Neuronal stem cell (in vitro differentiated cells): ENCODE data around the gene RGS4.
A peak's percentile ranks its signal among the peaks of the same experiment; 100 is the strongest.

Experiments used
- DNase-seq: peaks from one replicate; pipeline ENCODE4 v3.0.0-alpha.2; 2013; ENCODE audit warnings: low spot score
- H2AFZ ChIP-seq: one replicate; pipeline ENCODE4 v1.6.1; 2013; ENCODE audit warnings: mild to moderate bottlenecking, low read length, inconsistent platforms
- H2AK5ac ChIP-seq: 2 replicates; pipeline ENCODE4 v1.6.1; 2013; ENCODE audit warnings: low read depth, mild to moderate bottlenecking, inconsistent platforms, low read length, moderate library complexity, mixed read lengths
- H2BK120ac ChIP-seq: 2 replicates; pipeline ENCODE4 v1.6.1; 2013; ENCODE audit warnings: low read depth, mild to moderate bottlenecking, inconsistent platforms, low read length, moderate library complexity, mixed read lengths
- H2BK12ac ChIP-seq: one replicate; pipeline ENCODE4 v1.6.1; 2013; ENCODE audit warnings: low read length, inconsistent platforms
- H2BK15ac ChIP-seq: 2 replicates; pipeline ENCODE4 v1.6.1; 2013; ENCODE audit warnings: mild to moderate bottlenecking, low read length, inconsistent platforms, mixed read lengths
- H2BK5ac ChIP-seq: one replicate; pipeline ENCODE4 v1.6.1; 2013; ENCODE audit warnings: inconsistent platforms, mild to moderate bottlenecking, low read length, moderate library complexity
- H3K14ac ChIP-seq: one replicate; pipeline ENCODE4 v1.6.1; 2013; ENCODE audit warnings: low read length, inconsistent platforms
- H3K18ac ChIP-seq: 2 replicates; pipeline ENCODE4 v1.6.1; 2013; ENCODE audit warnings: low read length, inconsistent platforms
- H3K23ac ChIP-seq: 2 replicates; pipeline ENCODE4 v1.6.1; 2013; ENCODE audit warnings: low read depth, mild to moderate bottlenecking, mixed read lengths, low read length, inconsistent platforms; ENCODE audit not compliant: poor library complexity
- H3K27ac ChIP-seq: replicated peaks from 3 replicates; pipeline ENCODE4 v1.5.1; 2013; ENCODE audit warnings: low read length, inconsistent platforms
- H3K27me3 ChIP-seq, 3 experiments: 2 replicates each; pipeline ENCODE4 v1.6.1; 2013; ENCODE audit warnings: low read length in 3 of 3, mild to moderate bottlenecking in 2 of 3, inconsistent platforms in 1 of 3, low read depth in 1 of 3, mixed read lengths in 1 of 3, moderate library complexity in 1 of 3; ENCODE audit not compliant: control insufficient read depth in 3 of 3, insufficient read depth in 3 of 3
- H3K36me3 ChIP-seq, 2 donors: replicated peaks in 1 of 2; 2 replicates each; pipeline ENCODE4 v1.6.1; 2013; ENCODE audit warnings: low read length in 2 of 2; ENCODE audit not compliant: control insufficient read depth in 2 of 2, insufficient read depth in 2 of 2
- H3K4ac ChIP-seq: 2 replicates; pipeline ENCODE4 v1.6.1; 2013; ENCODE audit warnings: inconsistent platforms, mild to moderate bottlenecking, low read length, moderate library complexity
- H3K4me1 ChIP-seq, 2 donors: 1 replicate in 1 of 2; 2 replicates in 1 of 2; pipeline ENCODE4 v1.6.1; 2013; ENCODE audit warnings: low read length in 2 of 2, low read depth in 1 of 2; ENCODE audit not compliant: control insufficient read depth in 2 of 2, insufficient read depth in 1 of 2
- H3K4me2 ChIP-seq: one replicate; pipeline ENCODE4 v1.6.1; 2013; ENCODE audit warnings: mild to moderate bottlenecking, low read length, inconsistent platforms; ENCODE audit not compliant: insufficient read depth, poor library complexity, severe bottlenecking
- H3K4me3 ChIP-seq, 2 donors: 2 replicates each; pipeline ENCODE4 v1.5.1; 2013; ENCODE audit warnings: low read length in 2 of 2, mild to moderate bottlenecking in 2 of 2, inconsistent platforms in 1 of 2, moderate library complexity in 1 of 2
- H3K79me1 ChIP-seq: one replicate; pipeline ENCODE4 v1.6.1; 2013; ENCODE audit warnings: low read depth, mild to moderate bottlenecking, inconsistent platforms, low read length, moderate library complexity
- H3K9ac ChIP-seq: one replicate; pipeline ENCODE4 v1.6.1; 2013; ENCODE audit warnings: mild to moderate bottlenecking, low read depth, low read length, inconsistent platforms; ENCODE audit not compliant: poor library complexity
- H3K9me3 ChIP-seq, 2 donors: replicated peaks in 1 of 2; 2 replicates each; pipeline versions ENCODE3 to v1.6.1; 2013; ENCODE audit warnings: low read length in 2 of 2, mild to moderate bottlenecking in 2 of 2, inconsistent platforms in 1 of 2, low read depth in 1 of 2, mixed read lengths in 1 of 2, moderate library complexity in 1 of 2; ENCODE audit not compliant: control insufficient read depth in 2 of 2, insufficient read depth in 1 of 2
- H4K8ac ChIP-seq: one replicate; pipeline ENCODE4 v1.6.1; 2013; ENCODE audit warnings: low read depth, mild to moderate bottlenecking, inconsistent platforms, low read length, moderate library complexity
- H4K91ac ChIP-seq: one replicate; pipeline ENCODE4 v1.6.1; 2013; ENCODE audit warnings: low read length, low read depth, mild to moderate bottlenecking, inconsistent platforms; ENCODE audit not compliant: poor library complexity
- WGBS, 2 donors: extraction: QIAGEN DNeasy Blood & Tissue Kit; methylation state at CpG; one replicate each; pipeline ENCODE4 v1.1.7; 2013; ENCODE audit warnings: missing lambda C conversion rate in 2 of 2, mixed read lengths in 1 of 2; ENCODE audit not compliant: insufficient read length in 2 of 2, insufficient replicate concordance in 1 of 2; ENCODE audit errors: extremely low coverage in 2 of 2; 5-methylcytosine and 5-hydroxymethylcytosine counted together

RGS4 gene

GRCh38 chr1:163050496-163050895 is 18.7 kb upstream of the RGS4 start:
- DNase-seq, result no peak
- H4K8ac ChIP-seq, result no peak overlapping the region
- no peaks in the 10 kb centered on the region for H3K9me3 ChIP-seq
- no peak overlapping the region for H4K91ac ChIP-seq
- H3K4ac ChIP-seq, result no peak overlapping the region
- H3K27ac ChIP-seq, result no peak overlapping the region
- no peak overlapping the region for H2BK12ac ChIP-seq
- H3K18ac ChIP-seq, result no peak overlapping the region
- no peak overlapping the region for H3K9ac ChIP-seq
- no peak overlapping the region for H3K4me2 ChIP-seq
- H3K36me3 ChIP-seq, result no peaks in the 10 kb centered on the region
- no peak overlapping the region for H2BK5ac ChIP-seq
- no peaks in the 10 kb centered on the region for H3K79me1 ChIP-seq
- no peak overlapping the region for H2AK5ac ChIP-seq
- no peak overlapping the region for H3K4me3 ChIP-seq
- peaks cover 0 to under 1% of the 10 kb centered on the region in 2 donors for H3K4me1 ChIP-seq
- no peak overlapping the region for H3K14ac ChIP-seq
- H3K23ac ChIP-seq, result no peak overlapping the region
- no peak overlapping the region for H2AFZ ChIP-seq
- H3K27me3 ChIP-seq, result no peaks in the 10 kb centered on the region
- H2BK120ac ChIP-seq, result no peak overlapping the region
- H2BK15ac ChIP-seq, result no peak overlapping the region

GRCh38 chr1:163054181-163054591 is 15.0 kb upstream of the RGS4 start:
- no peak overlapping the region for H3K4me2 ChIP-seq
- WGBS, 2 donors, result no CpG with 5 or more reads among the region's 2 CpGs
- no peak overlapping the region for H2BK15ac ChIP-seq
- no peaks in the 10 kb centered on the region for H3K9me3 ChIP-seq
- H3K9ac ChIP-seq, result no peak overlapping the region
- no peak overlapping the region for H3K4ac ChIP-seq
- H3K23ac ChIP-seq, result no peak overlapping the region
- H4K91ac ChIP-seq, result no peak overlapping the region
- H3K79me1 ChIP-seq, result no peaks in the 10 kb centered on the region
- H2AK5ac ChIP-seq, result no peak overlapping the region
- no peak overlapping the region for H2AFZ ChIP-seq
- no peak overlapping the region for H3K18ac ChIP-seq
- H2BK120ac ChIP-seq, result no peak overlapping the region
- H3K27me3 ChIP-seq, result no peaks in the 10 kb centered on the region
- H2BK5ac ChIP-seq, result no peak overlapping the region
- H3K36me3 ChIP-seq, result no peaks in the 10 kb centered on the region
- H3K14ac ChIP-seq, result no peak overlapping the region
- H3K27ac ChIP-seq, result no peak overlapping the region
- H4K8ac ChIP-seq, result no peak overlapping the region
- peaks cover 0 to 3% of the 10 kb centered on the region in 2 donors for H3K4me1 ChIP-seq
- H2BK12ac ChIP-seq, result no peak overlapping the region
- no peak overlapping the region for H3K4me3 ChIP-seq
- DNase-seq, result no peak

- no peak overlapping the region for H3K4me3 ChIP-seq
Observed at GRCh38 chr1:163055005-163055404, 14.2 kb upstream of the RGS4 start.

GRCh38 chr1:163055531-163055930 is 13.6 kb upstream of the RGS4 start:
- no peak overlapping the region for H3K14ac ChIP-seq
- H3K36me3 ChIP-seq, result no peaks in the 10 kb centered on the region
- no peak overlapping the region for H4K91ac ChIP-seq
- peak overlapping the region; percentile 4 for H3K4me2 ChIP-seq
- no peak overlapping the region for H3K9ac ChIP-seq
- H2BK15ac ChIP-seq, result no peak overlapping the region
- H3K4me3 ChIP-seq, result no peak overlapping the region
- no peak overlapping the region for H2BK5ac ChIP-seq
- H3K23ac ChIP-seq, result no peak overlapping the region
- H3K27me3 ChIP-seq, result no peaks in the 10 kb centered on the region
- H3K18ac ChIP-seq, result no peak overlapping the region
- H2AK5ac ChIP-seq, result no peak overlapping the region
- no peak overlapping the region for H2BK12ac ChIP-seq
- H3K4me1 ChIP-seq, result peaks cover 0 to 3% of the 10 kb centered on the region in 2 donors
- no peak for DNase-seq
- no peak overlapping the region for H4K8ac ChIP-seq
- H3K27ac ChIP-seq, result no peak overlapping the region
- H3K9me3 ChIP-seq, result no peaks in the 10 kb centered on the region
- no peaks in the 10 kb centered on the region for H3K79me1 ChIP-seq
- WGBS, 2 donors, result no CpG with 5 or more reads among the region's 4 CpGs
- H2BK120ac ChIP-seq, result no peak overlapping the region
- no peak overlapping the region for H2AFZ ChIP-seq
- no peak overlapping the region for H3K4ac ChIP-seq

More at GRCh38 chr1:163055005-163055404, 14.2 kb upstream of the RGS4 start:
- no peak overlapping the region for H3K4ac ChIP-seq
- H3K14ac ChIP-seq, result no peak overlapping the region
- no peak for DNase-seq
- H3K23ac ChIP-seq, result no peak overlapping the region
- no peak overlapping the region for H3K27ac ChIP-seq
- no peak overlapping the region for H3K4me2 ChIP-seq
- H2BK15ac ChIP-seq, result no peak overlapping the region
- no peak overlapping the region for H2BK5ac ChIP-seq
- H3K79me1 ChIP-seq, result no peaks in the 10 kb centered on the region
- no CpG with 5 or more reads among the region's 2 CpGs for WGBS, 2 donors
- H3K18ac ChIP-seq, result no peak overlapping the region
- H2BK120ac ChIP-seq, result no peak overlapping the region
- H3K4me1 ChIP-seq, result peaks cover 0 to 3% of the 10 kb centered on the region in 2 donors
- H4K8ac ChIP-seq, result no peak overlapping the region
- H2AFZ ChIP-seq, result no peak overlapping the region
- H4K91ac ChIP-seq, result no peak overlapping the region
- no peak overlapping the region for H2BK12ac ChIP-seq
- H2AK5ac ChIP-seq, result no peak overlapping the region
- H3K9ac ChIP-seq, result no peak overlapping the region
- no peaks in the 10 kb centered on the region for H3K9me3 ChIP-seq
- H3K27me3 ChIP-seq, result no peaks in the 10 kb centered on the region
- no peaks in the 10 kb centered on the region for H3K36me3 ChIP-seq
